Glutamatergic neuron (in vitro differentiated cells): ENCODE results near the gene CRACDL. TPM values are rescaled to one million over a fixed set of nuclear protein-coding genes. Genes with fewer than 3 reads are reported as not detected.

Source experiments
- DNase-seq: peaks from one replicate; pipeline ENCODE4 v3.0.0; 2022
- H3K27ac Mint-ChIP-seq: one replicate; pipeline ENCODE4 v1.8.0; 2020; ENCODE audit warnings: mild to moderate bottlenecking, mixed read lengths, inconsistent platforms; ENCODE audit not compliant: unreplicated experiment
- H3K27me3 Mint-ChIP-seq: one replicate; pipeline ENCODE4 v1.8.0; 2020; ENCODE audit warnings: mild to moderate bottlenecking, moderate library complexity, mixed read lengths, inconsistent platforms; ENCODE audit not compliant: unreplicated experiment
- H3K36me3 Mint-ChIP-seq: one replicate; pipeline ENCODE4 v1.8.0; 2020; ENCODE audit warnings: mild to moderate bottlenecking, mixed read lengths, inconsistent platforms; ENCODE audit not compliant: unreplicated experiment
- H3K4me1 Mint-ChIP-seq: one replicate; pipeline ENCODE4 v1.8.0; 2020; ENCODE audit warnings: mild to moderate bottlenecking, low read depth, mixed read lengths, inconsistent platforms; ENCODE audit not compliant: unreplicated experiment
- H3K4me3 Mint-ChIP-seq: one replicate; pipeline ENCODE4 v1.8.0; 2020; ENCODE audit warnings: mild to moderate bottlenecking, mixed read lengths, inconsistent platforms; ENCODE audit not compliant: unreplicated experiment
- H3K9me3 Mint-ChIP-seq: one replicate; pipeline ENCODE4 v1.8.0; 2020; ENCODE audit warnings: mild to moderate bottlenecking, moderate library complexity, mixed read lengths, inconsistent platforms; ENCODE audit not compliant: unreplicated experiment
- total RNA-seq: library from RNA; stranded (reverse); fragmentation: NEBNext Ultra II Directional; extraction: Animal tissue kit (Norgen Biotek cat#: 25700); gene quantifications from one replicate; pipeline ENCODE4 v1.2.1, GENCODE V29; 2021; ENCODE audit not compliant: unreplicated experiment
- TF ChIP-seq, protein P1 (sequence below): fragments of 200-600 bp; sonication (generic); IDR thresholded peaks from one replicate; pipeline ENCODE4 v1.5.0; 2021; ENCODE audit not compliant: partially characterized antibody, unreplicated experiment

CRACDL gene
- total RNA-seq, 1 donor from 2014 or later, result 2.1 TPM

DNA sequence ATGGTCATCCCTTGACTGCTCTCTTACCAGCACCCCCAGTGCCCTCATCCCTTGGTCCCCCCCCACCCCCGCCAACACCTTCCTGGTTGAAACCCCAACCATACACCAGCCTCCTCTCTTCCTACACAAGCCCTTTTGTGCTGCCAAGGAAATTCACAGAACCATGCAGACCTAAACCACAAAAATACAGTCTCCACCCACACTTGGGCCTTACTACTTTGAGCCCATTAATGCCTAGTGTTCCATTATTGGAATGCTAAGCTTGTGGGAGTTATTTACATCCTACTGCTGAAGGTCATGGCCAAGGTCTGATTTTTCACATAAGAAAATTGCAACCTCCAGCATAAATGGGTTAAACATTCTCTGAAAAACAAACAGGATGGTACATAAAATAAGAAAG, 4.1 kb upstream of the CRACDL start:
- H3K36me3 Mint-ChIP-seq, result peaks cover 6% of the 10 kb centered on the region
- H3K4me3 Mint-ChIP-seq, result no peak overlapping the region
- peaks cover 16% of the 10 kb centered on the region for H3K27me3 Mint-ChIP-seq
- H3K9me3 Mint-ChIP-seq, result peaks cover 5% of the 10 kb centered on the region
- peaks cover 2% of the 10 kb centered on the region for H3K4me1 Mint-ChIP-seq
- H3K27ac Mint-ChIP-seq, result no peak overlapping the region
- TF ChIP-seq, protein P1, sequence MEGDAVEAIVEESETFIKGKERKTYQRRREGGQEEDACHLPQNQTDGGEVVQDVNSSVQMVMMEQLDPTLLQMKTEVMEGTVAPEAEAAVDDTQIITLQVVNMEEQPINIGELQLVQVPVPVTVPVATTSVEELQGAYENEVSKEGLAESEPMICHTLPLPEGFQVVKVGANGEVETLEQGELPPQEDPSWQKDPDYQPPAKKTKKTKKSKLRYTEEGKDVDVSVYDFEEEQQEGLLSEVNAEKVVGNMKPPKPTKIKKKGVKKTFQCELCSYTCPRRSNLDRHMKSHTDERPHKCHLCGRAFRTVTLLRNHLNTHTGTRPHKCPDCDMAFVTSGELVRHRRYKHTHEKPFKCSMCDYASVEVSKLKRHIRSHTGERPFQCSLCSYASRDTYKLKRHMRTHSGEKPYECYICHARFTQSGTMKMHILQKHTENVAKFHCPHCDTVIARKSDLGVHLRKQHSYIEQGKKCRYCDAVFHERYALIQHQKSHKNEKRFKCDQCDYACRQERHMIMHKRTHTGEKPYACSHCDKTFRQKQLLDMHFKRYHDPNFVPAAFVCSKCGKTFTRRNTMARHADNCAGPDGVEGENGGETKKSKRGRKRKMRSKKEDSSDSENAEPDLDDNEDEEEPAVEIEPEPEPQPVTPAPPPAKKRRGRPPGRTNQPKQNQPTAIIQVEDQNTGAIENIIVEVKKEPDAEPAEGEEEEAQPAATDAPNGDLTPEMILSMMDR, result no peak
- no peak for DNase-seq

DNA sequence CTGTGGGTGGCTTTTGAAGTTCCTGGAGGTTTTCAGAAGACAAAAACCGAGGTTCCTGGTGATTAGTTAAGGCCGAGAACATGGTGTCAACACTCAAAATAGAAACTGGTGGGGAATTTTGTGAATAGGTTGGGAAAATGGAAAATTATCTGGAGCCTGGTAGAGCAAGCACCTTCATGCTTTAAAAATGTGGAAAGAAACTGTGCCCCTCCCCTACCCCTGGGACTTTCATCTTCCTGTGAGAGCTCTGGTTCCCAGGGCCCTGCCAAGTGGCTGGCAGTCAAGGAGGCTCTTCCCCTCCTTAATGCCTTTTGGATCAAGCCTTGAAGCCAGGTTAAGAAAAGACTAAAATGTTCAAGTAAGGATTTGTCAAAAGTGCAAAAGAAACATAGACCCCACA, 1.9 kb upstream of the CRACDL start:
- H3K36me3 Mint-ChIP-seq, result peaks cover 6% of the 10 kb centered on the region
- peaks cover 5% of the 10 kb centered on the region for H3K9me3 Mint-ChIP-seq
- peak overlapping the region; percentile 56 for H3K4me3 Mint-ChIP-seq
- DNase-seq, result no peak
- peaks cover 19% of the 10 kb centered on the region for H3K27me3 Mint-ChIP-seq
- H3K27ac Mint-ChIP-seq, result no peak overlapping the region
- peaks cover 2% of the 10 kb centered on the region for H3K4me1 Mint-ChIP-seq
- TF ChIP-seq, protein P1, result no peak

DNA sequence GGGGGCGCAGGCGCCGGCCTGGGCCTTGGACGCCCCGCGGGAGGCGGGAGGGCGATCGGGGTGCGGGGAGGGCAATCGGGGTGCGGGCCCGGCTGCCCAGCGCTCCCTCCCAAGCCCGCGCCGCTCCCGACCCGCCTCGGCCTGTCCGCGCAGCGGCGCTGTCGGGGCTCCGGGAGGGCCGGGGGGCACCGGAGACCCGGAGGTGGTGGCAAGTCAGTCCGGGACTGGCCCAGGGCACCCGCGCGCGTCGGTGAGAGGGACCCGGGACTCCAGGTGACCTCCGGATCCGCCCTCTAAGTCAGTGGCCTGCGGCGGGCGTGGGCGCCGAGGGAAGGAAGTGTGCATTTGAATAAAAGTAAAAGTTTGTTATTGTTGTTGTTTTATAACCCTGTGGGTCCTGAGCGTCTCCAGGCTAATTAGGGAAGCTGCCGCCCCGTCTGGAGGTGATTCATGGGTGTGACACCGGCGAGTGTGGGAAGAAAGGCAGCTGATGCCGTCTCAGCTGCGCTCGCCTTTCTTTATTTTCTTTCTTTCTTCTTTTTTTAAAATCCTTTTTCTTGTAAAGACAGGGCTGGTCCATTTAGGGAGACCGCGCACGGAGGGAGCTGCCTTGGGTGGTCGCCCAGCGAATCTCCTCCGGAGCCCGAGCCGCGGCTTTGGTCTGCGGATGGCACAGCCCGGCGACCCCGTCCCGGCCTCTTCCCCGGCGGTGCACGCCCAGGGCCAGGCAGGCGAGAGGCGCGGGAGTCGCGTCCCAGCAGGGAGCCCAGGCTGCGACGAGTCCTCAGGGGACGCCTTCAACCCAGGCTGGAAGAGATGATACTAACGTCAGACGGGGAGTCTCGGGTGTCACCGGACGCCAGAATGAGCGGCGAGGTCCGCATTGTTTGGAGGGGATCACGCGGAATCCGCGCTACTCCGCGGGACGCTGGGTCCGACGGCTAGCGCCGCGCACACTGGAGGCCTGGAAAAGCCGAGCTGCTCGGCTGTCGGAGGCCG, 627 bp upstream of the CRACDL start:
- H3K4me1 Mint-ChIP-seq, result peaks cover 5% of the 10 kb centered on the region
- peaks cover 6% of the 10 kb centered on the region for H3K36me3 Mint-ChIP-seq
- TF ChIP-seq, protein P1, result no peak
- no peak overlapping the region for H3K27ac Mint-ChIP-seq
- peaks cover 5% of the 10 kb centered on the region for H3K9me3 Mint-ChIP-seq
- peak overlapping the region; percentile 76 for H3K4me3 Mint-ChIP-seq
- H3K27me3 Mint-ChIP-seq, result peaks cover 19% of the 10 kb centered on the region
- DNase-seq, result peak; percentile 53

DNA sequence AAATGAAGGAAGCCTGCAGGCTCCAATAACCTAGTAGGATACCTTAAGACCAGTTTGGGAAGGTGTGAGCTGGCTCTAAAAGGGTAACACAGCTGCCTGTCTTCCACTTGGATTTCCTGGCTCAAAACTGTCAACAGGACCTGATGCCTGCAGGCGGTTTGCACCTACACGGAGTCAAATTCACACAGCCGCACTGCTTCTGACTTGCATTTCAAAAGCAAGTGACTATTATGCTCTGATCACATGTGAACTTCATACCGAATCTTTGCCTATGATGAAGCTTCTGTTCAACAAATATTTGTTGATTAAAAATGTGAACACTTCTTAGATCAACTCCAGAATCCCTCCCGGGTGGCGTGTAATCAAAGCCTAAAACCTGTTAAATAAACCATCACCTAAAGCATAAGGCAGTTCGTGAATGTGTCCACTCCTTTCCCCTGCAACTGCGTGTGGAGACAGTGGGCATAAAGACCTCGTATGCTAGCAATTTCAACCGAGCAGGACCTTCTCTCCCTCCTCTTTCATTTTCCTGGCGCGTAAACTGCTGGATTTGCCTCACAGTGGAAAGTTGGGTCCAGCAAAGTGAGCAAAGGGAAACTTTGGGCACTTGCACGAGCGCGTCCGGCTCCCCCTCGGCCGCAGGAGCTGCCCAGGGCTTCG, 784 bp downstream of the CRACDL start:
- Mint-ChIP-seq H3K4me1 (peaks cover 5% of the 10 kb centered on the region), H3K36me3 (peaks cover 6% of the 10 kb centered on the region), H3K4me3 (peak overlapping the region; percentile 55), H3K9me3 (peaks cover 5% of the 10 kb centered on the region), H3K27me3 (peaks cover 17% of the 10 kb centered on the region), H3K27ac (no peak overlapping the region)
- TF ChIP-seq, protein P1, result no peak
- no peak for DNase-seq
